ENCODE data around the gene PRKG1. TPM values are rescaled to one million over a fixed set of nuclear protein-coding genes. Genes with fewer than 3 reads are reported as not detected.

PRKG1 gene
- total RNA-seq, 2 donors from 2014 or later = 17.8 to 31.1 TPM

DNA sequence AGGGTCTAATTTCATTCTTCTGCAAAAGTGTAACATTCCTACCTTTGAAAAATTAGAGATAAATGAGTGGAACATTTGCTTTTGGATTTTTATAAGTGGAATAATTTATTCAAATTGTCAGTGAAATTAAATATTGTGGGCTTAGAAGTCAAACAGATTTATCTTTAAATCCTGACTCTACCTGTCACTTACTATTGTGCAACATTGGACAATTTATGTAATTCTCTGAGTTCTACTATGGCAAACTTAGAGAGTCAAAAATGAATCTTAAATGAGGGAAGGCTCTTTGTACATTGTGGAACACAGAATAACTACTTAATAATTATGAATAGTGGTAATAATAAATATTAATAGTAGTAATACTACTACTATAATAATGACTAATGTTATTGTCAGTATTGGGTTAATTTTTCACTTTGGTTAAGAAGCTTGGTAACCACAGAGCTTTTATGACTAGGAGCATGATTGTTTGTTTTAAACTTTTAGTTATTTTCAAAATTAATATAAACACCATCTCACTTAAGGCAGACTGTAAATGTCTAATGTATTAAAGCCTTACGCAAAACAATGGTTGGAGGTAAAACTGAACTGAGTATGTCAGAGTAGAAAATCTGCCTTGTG, 70.0 kb downstream of the PRKG1 start:
- Histone ChIP-seq H3K36me3 (no peaks in the 10 kb centered on the region), H3K4me3 (no peak overlapping the region), H3K9me3 (no peaks in the 10 kb centered on the region), H3K27ac (peak overlapping the region in 1 of 2 donors; percentile 61), H3K27me3 (no peaks in the 10 kb centered on the region), H3K4me1 (peaks cover 0 to 22% of the 10 kb centered on the region in 2 donors)
- no peak for TF ChIP-seq CTCF (IDR thresholded peaks at IDR 0.05)
- DNase-seq (ENCODE audit: low spot score) = no peak

- Histone ChIP-seq H3K36me3 (no peaks in the 10 kb centered on the region), H3K9me3 (no peaks in the 10 kb centered on the region), H3K4me1 (peaks cover 0 to 22% of the 10 kb centered on the region in 2 donors), H3K27ac (peak overlapping the region; percentile 47 to 61), H3K27me3 (no peaks in the 10 kb centered on the region), H3K4me3 (no peak overlapping the region)
- no peak for TF ChIP-seq CTCF (IDR thresholded peaks at IDR 0.05)
- no peak for DNase-seq (ENCODE audit: low spot score)
These were observed 71.1 kb downstream of the PRKG1 start for GRCh38 chr10:51145375-51145774.

DNA sequence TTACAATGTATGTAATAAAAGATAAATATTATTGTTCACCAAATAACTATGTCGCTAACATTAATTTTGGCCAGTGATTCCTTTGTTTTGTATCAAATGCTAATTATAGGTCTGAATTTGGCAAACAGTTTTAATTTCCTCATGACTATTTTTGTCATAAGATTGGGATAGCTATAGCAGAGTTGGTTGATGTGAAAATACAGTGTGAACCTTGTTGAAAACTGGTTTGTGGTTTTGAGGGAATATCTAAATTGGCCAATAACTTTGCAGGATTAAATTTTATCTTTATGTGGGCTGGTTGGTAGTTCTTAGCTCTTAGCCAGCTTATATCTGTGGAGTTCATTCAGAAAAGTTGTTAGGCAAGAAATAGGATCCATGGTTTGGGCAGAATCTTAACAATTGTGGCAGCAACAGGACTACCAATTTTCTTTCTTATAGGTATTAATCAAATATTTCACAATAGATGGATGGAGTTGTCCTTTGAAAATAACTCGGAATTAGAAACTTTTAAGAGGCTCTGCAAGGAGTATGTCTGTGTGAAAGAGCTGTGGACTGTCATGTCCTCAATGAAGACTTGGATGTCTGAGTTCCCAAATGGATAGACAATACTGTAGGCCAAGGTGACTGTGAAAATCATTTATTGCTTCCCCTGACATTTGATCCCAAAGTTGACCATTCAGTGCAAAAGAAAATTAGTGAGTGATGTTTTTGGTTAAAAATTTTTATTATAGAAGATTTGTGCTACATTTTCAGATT, 73.5 kb downstream of the PRKG1 start:
- Histone ChIP-seq H3K27ac (peak overlapping the region in 1 of 2 donors; percentile 2), H3K27me3 (no peaks in the 10 kb centered on the region), H3K4me3 (no peak overlapping the region), H3K4me1 (peaks cover 0 to 16% of the 10 kb centered on the region in 2 donors), H3K9me3 (no peaks in the 10 kb centered on the region), H3K36me3 (no peaks in the 10 kb centered on the region)
- no peak for DNase-seq (ENCODE audit: low spot score)
- no peak for TF ChIP-seq CTCF (IDR thresholded peaks at IDR 0.05)

DNA sequence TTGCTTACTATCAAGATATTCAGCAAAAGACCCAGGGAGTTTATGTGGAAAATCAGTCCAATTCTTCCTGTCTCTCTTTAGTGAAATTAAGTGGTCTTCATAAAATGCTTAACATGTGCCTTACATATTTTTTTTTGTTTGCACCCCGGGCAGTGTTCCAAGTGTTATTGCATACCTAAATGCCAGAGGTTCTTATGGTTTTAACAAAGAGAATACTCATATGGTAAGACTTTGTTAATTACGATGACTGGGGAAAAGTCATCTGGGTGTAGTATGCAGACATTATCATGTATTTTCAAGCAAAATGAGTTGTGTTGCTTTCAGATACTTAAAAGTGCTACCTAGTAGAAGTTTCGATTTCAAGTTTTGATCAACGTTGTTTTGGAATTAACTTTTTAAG, 82.6 kb downstream of the PRKG1 start:
- no peak overlapping the region for H3K4me3 ChIP-seq
- H3K36me3 ChIP-seq = no peaks in the 10 kb centered on the region
- no peak overlapping the region for H3K27ac ChIP-seq
- no peak for TF ChIP-seq CTCF (IDR thresholded peaks at IDR 0.05)
- no peaks in the 10 kb centered on the region for H3K9me3 ChIP-seq
- DNase-seq (ENCODE audit: low spot score) = no peak
- H3K27me3 ChIP-seq = no peaks in the 10 kb centered on the region
- H3K4me1 ChIP-seq = peaks cover 0 to 9% of the 10 kb centered on the region in 2 donors

DNA sequence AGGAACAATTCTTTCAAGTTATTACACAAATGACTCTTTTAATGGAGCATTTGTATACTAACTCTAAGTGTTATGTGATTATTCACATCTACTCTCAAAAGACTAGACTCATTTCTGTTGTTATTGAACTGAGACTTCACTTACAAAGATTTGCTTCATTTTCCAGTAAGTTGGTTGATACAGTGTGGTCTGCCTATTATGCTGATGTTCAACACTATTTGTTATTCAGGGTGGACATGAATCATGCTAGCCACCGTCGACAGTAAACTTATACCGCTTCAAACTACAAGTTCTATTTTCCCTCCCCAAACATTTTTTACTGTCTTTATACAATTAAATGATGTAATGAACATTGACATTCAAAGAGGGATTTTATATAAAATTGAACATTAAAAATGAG, 84.5 kb downstream of the PRKG1 start:
- TF ChIP-seq CTCF (IDR thresholded peaks at IDR 0.05) = no peak
- Histone ChIP-seq H3K27me3 (no peaks in the 10 kb centered on the region), H3K4me1 (peaks cover 0 to 15% of the 10 kb centered on the region in 2 donors), H3K27ac (no peak overlapping the region), H3K36me3 (no peaks in the 10 kb centered on the region), H3K4me3 (no peak overlapping the region), H3K9me3 (no peaks in the 10 kb centered on the region)
- no peak for DNase-seq (ENCODE audit: low spot score)

Data from right atrium auricular region (tissue), 2 donors.